HepG2 (cell line): ENCODE measurements around the gene C12orf42. TPM values are rescaled to one million over a fixed set of nuclear protein-coding genes. Genes with fewer than 3 reads are reported as not detected.

Experiments used
- ATAC-seq: fragments of 200-7000 bp; cut with Tn5 transposase; 3 replicates; pipeline ENCODE4 v1.9.1; 2020; ENCODE audit warnings: mild to moderate bottlenecking, moderate library complexity
- BruUV-seq: library from RNA; stranded (reverse); fragments of 400-500 nt; replicated peaks from 2 replicates; lab custom pipeline; 2021; lab: Mats Ljungman, UMichigan
- CTCF ChIA-PET: fragments of 300-600 bp; formaldehyde crosslinking; extraction: SDS; loops from one replicate; lab custom pipeline; 2021; ENCODE audit warnings: low total read pairs, inconsistent platforms, low intra/inter-chr PET ratio; lab: Yijun Ruan, JAX
- POLR2A ChIA-PET: fragments of 350-600 bp; sonication (Branson Sonifier 250); formaldehyde crosslinking; loops from one replicate; lab custom pipeline; 2020; ENCODE audit warnings: antibody characterized with exemption, inconsistent platforms; lab: Yijun Ruan, JAX
- DNase-seq: peaks from one replicate; pipeline ENCODE4 v3.0.0-alpha.2; 2015; ENCODE audit warnings: low spot score
- FAIRE-seq: peaks from 3 replicates; lab custom pipeline; 2011; peaks lifted over from hg19 to GRCh38; lab: Jason Lieb, UNC
- H2AFZ ChIP-seq: one replicate; pipeline ENCODE4 v1.6.1; 2011; ENCODE audit warnings: low read length, inconsistent platforms
- H3K27ac ChIP-seq: fragments of 300-600 bp; 3 replicates; pipeline ENCODE4 v1.8.0; 2011; ENCODE audit warnings: mixed run types, mild to moderate bottlenecking, mixed read lengths, low read length, inconsistent platforms; ENCODE audit not compliant: insufficient read depth; ENCODE audit errors: extremely low read length
- H3K27me3 ChIP-seq, 2 experiments: fragments of 200-600 bp in 1 of 2; 2 replicates in 1 of 2; 3 replicates in 1 of 2; pipeline versions ENCODE4 v1.6.0 to v1.8.0; 2011; ENCODE audit warnings: low read length in 2 of 2, mild to moderate bottlenecking in 2 of 2, moderate library complexity in 2 of 2, inconsistent platforms in 1 of 2; ENCODE audit not compliant: insufficient read depth in 2 of 2, control insufficient read depth in 1 of 2
- H3K36me3 ChIP-seq, 2 experiments: fragments of 200-600 bp in 1 of 2; replicated peaks in 1 of 2; 2 replicates in 1 of 2; 3 replicates in 1 of 2; pipeline versions ENCODE4 v1.5.1 to v1.8.0; 2011; ENCODE audit warnings: low read length in 2 of 2, inconsistent platforms in 1 of 2; ENCODE audit not compliant: insufficient read depth in 2 of 2, control insufficient read depth in 1 of 2
- H3K4me1 ChIP-seq: 2 replicates; pipeline ENCODE4 v1.5.1; 2012; ENCODE audit warnings: low read length, inconsistent platforms; ENCODE audit not compliant: insufficient read depth
- H3K4me2 ChIP-seq: 2 replicates; pipeline ENCODE4 v1.6.0; 2011; ENCODE audit warnings: low read depth, low read length, inconsistent platforms
- H3K4me3 ChIP-seq, 3 experiments: fragments of 200-600 bp in 1 of 3; sonication (generic), shearing (Covaris generic) in 1 of 3; replicated peaks in 1 of 3; 2 replicates each; pipeline ENCODE4 v1.5.1; 2011 to 2016; ENCODE audit warnings: low read length in 3 of 3, inconsistent platforms in 2 of 3, low read depth in 2 of 3, mild to moderate bottlenecking in 2 of 3, control low read depth in 1 of 3, mixed read lengths in 1 of 3; ENCODE audit not compliant: insufficient read depth in 1 of 3
- H3K79me2 ChIP-seq: one replicate; pipeline ENCODE4 v1.6.1; 2011; ENCODE audit warnings: low read length, inconsistent platforms; ENCODE audit not compliant: insufficient read depth
- H3K9ac ChIP-seq: 2 replicates; pipeline ENCODE4 v1.6.0; 2011; ENCODE audit warnings: mild to moderate bottlenecking, low read depth, low read length, inconsistent platforms; ENCODE audit not compliant: insufficient read depth
- H3K9me3 ChIP-seq: 2 replicates; pipeline ENCODE4 v1.5.1; 2012; ENCODE audit warnings: mild to moderate bottlenecking, low read length
- H4K20me1 ChIP-seq: 2 replicates; pipeline ENCODE4 v1.6.0; 2011; ENCODE audit warnings: inconsistent platforms, mild to moderate bottlenecking, low read length, moderate library complexity; ENCODE audit not compliant: insufficient read depth
- ATF6 ChIP-seq: sonication (generic); formaldehyde crosslinking; conservative IDR thresholded peaks from 2 replicates; pipeline ENCODE4 v1.4.0; 2020; ENCODE audit warnings: missing genetic modification reagents
- BORCS8-MEF2B ChIP-seq: sonication (generic); formaldehyde crosslinking; IDR thresholded peaks from 2 replicates; pipeline ENCODE4 v1.8.0; 2022; ENCODE audit warnings: mild to moderate bottlenecking, missing genetic modification reagents
- CEBPB ChIP-seq: IDR thresholded peaks from 2 replicates; pipeline ENCODE4 v1.6.1; 2011; ENCODE audit warnings: low read depth, low read length, improper control_type of control experiment, borderline replicate concordance
- CEBPG ChIP-seq: IDR thresholded peaks from 2 replicates; pipeline ENCODE4 v1.6.1; 2016
- CREB1 ChIP-seq, 2 experiments: fragments of 450-650 bp in 1 of 2; IDR thresholded peaks; 2 replicates each; pipeline ENCODE4 v1.6.1; 2016 to 2017; ENCODE audit warnings: control low read depth in 1 of 2, mild to moderate bottlenecking in 1 of 2, missing compliant biosample characterization in 1 of 2, missing genetic modification characterization in 1 of 2
- EHMT2 ChIP-seq: fragments of 200-600 bp; sonication (generic); IDR thresholded peaks from 2 replicates; pipeline ENCODE4 v1.7.0; 2017; ENCODE audit warnings: antibody characterized with exemption, low read depth, low read length, borderline replicate concordance
- HMGXB3 ChIP-seq: sonication (generic); formaldehyde crosslinking; IDR thresholded peaks from 2 replicates; pipeline ENCODE4 v1.4.0; 2020; ENCODE audit warnings: missing genetic modification reagents, borderline replicate concordance
- HOXA5 ChIP-seq: sonication (generic); formaldehyde crosslinking; IDR thresholded peaks from 2 replicates; pipeline ENCODE4 v1.4.0; 2020; ENCODE audit warnings: missing genetic modification reagents
- MED13 ChIP-seq: sonication (generic); formaldehyde crosslinking; IDR thresholded peaks from 2 replicates; pipeline ENCODE4 v1.5.0; 2020; ENCODE audit warnings: missing genetic modification reagents
- ZNF333 ChIP-seq: sonication (generic); formaldehyde crosslinking; IDR thresholded peaks from 2 replicates; pipeline ENCODE4 v1.4.0; 2020; ENCODE audit warnings: mild to moderate bottlenecking, missing genetic modification reagents, borderline replicate concordance
- ZNF550 ChIP-seq: sonication (generic); formaldehyde crosslinking; IDR thresholded peaks from 2 replicates; pipeline ENCODE4 v1.4.0; 2020; ENCODE audit warnings: mild to moderate bottlenecking, missing genetic modification reagents, borderline replicate concordance
- ZNF776 ChIP-seq: sonication (generic); formaldehyde crosslinking; IDR thresholded peaks from 2 replicates; pipeline ENCODE4 v1.4.0; 2020; ENCODE audit warnings: mild to moderate bottlenecking, missing genetic modification reagents
- WGBS: methylation state at CpG from one replicate; pipeline ENCODE4 v1.1.6; 2017; ENCODE audit warnings: low lambda C conversion rate; 5-methylcytosine and 5-hydroxymethylcytosine counted together
- in situ Hi-C: cut with HindIII; loops from 2 replicates; pipeline ENCODE4 v1.10.0; 2017; ENCODE audit warnings: low pct_unique_long_range_greater_than_20kb; ENCODE audit not compliant: extremely low pct_ligation_motif_present
- intact Hi-C: fragments of 100-400 bp; cut with micrococcal nuclease; formaldehyde crosslinking; loops from one replicate; pipeline ENCODE4 v1.10.0; 2022; ENCODE audit not compliant: unreplicated experiment
- polyA plus RNA-seq, 8 experiments: library from polyadenylated mRNA; depleted of rRNA in 3 of 8; stranded (reverse) in 7 of 8; unstranded in 1 of 8; fragments of >200 nt; fragmentation: Illumina TruSeq in 4 of 8; extraction: Trizol in 4 of 8; gene quantifications; 2 replicates each; pipeline versions ENCODE4 v1.2.1 to v1.2.3, GENCODE V29; 2011 to 2016; ENCODE audit warnings: low read depth in 4 of 8, missing spikeins in 1 of 8, mixed read lengths in 1 of 8; ENCODE audit not compliant: insufficient read depth in 1 of 8
- total RNA-seq, 5 experiments: library from RNA; depleted of rRNA; stranded (reverse); fragments of >200 nt; fragmentation: Illumina TruSeq; extraction: Trizol; gene quantifications; 2 replicates each; pipeline ENCODE4 v1.2.3, GENCODE V29; 2016; ENCODE audit warnings: low read depth in 1 of 5

C12orf42 gene
- total and polyA plus RNA-seq, 2 of the 13 experiments (the other 11 are each of a cell fraction or from before 2014, with no cell fraction given): not detected

- ChIA-PET CTCF (no interaction called here), POLR2A (no interaction called here)
- Histone ChIP-seq H3K4me3 (no peak overlapping the region), H3K79me2 (no peaks in the 10 kb centered on the region), H3K9ac (no peak overlapping the region), H3K36me3 (no peaks in the 10 kb centered on the region), H3K27me3 (no peaks in the 10 kb centered on the region), H2AFZ (no peak overlapping the region), H4K20me1 (no peaks in the 10 kb centered on the region), H3K4me1 (no peaks in the 10 kb centered on the region), H3K27ac (no peak overlapping the region), H3K9me3 (no peaks in the 10 kb centered on the region), H3K4me2 (no peak overlapping the region)
- DNase-seq (no peak), ATAC-seq (no peak), FAIRE-seq (no peak)
- no TSS peak for BruUV-seq
- intact Hi-C loops: no loop called here
- 0% methylated on average over 3 of the region's 3 CpGs for WGBS
- in situ Hi-C loops: no loop called here
- TF ChIP-seq ZNF776 (CRISPR knock-in tag): no peak
- no peak for TF ChIP-seq ATF6
- TF ChIP-seq ZNF550 (CRISPR knock-in tag): no peak
- no peak for TF ChIP-seq CEBPB
- no peak for TF ChIP-seq MED13 (CRISPR knock-in tag)
- TF ChIP-seq BORCS8-MEF2B: no peak
- no peak for TF ChIP-seq CREB1 (IDR thresholded peaks at IDR 0.05)
- no peak for TF ChIP-seq CREB1 (CRISPR knock-in tag; IDR thresholded peaks at IDR 0.05)
- no peak for TF ChIP-seq HMGXB3 (CRISPR knock-in tag)
- TF ChIP-seq CEBPG (CRISPR knock-in tag): no peak
- no peak for TF ChIP-seq ZNF333 (CRISPR knock-in tag)
- no peak for TF ChIP-seq HOXA5
- no peak for TF ChIP-seq EHMT2
Measured at GRCh38 chr12:103278329-103278728, 217.4 kb downstream of the C12orf42 start.
